T-helper 2 cell treated with Interferon-gamma antibody and Interleukin-4, amounts not matched to agents 100 ng/mL and 5 ng/mL, for 36 hours (primary cell): Measurements from ENCODE around the gene NOVA2. TPM values are rescaled to one million over a fixed set of nuclear protein-coding genes. Genes with fewer than 3 reads are reported as not detected.

Experiments
- intact Hi-C: fragments of 100-400 bp; cut with micrococcal nuclease; formaldehyde crosslinking; loops from one replicate; pipeline ENCODE4 v1.15.1; 2023
- total RNA-seq: library from RNA; stranded (reverse); gene quantifications from 2 replicates; pipeline ENCODE4 v1.2.3, GENCODE V29; 2022

The NOVA2 gene
- total RNA-seq, 1 donor from 2014 or later: 0.09 TPM

- intact Hi-C loops: loop anchor here (5.0 kb wide), 2 partner anchors 68 to 88 kb away; partner anchors contain the start of gene CCDC61
These were observed 44.4 kb downstream of the NOVA2 start for GRCh38 chr19:45929247-45929646.

- intact Hi-C loops: loop anchor here (1.0 to 5.0 kb wide), 3 partner anchors 25 to 90 kb away; partner anchors contain the start of genes CCDC61 and MYPOP
These were observed 46.0 kb downstream of the NOVA2 start for GRCh38 chr19:45927565-45928261.

- intact Hi-C loops: loop anchor here (5.0 kb wide), 2 partner anchors 72 to 92 kb away; partner anchors contain the start of gene CCDC61
These were observed 48.7 kb downstream of the NOVA2 start for GRCh38 chr19:45924891-45925447.

GRCh38 chr19:45922281-45922680, 51.4 kb downstream of the NOVA2 start:
- intact Hi-C loops: no loop called here

DNA sequence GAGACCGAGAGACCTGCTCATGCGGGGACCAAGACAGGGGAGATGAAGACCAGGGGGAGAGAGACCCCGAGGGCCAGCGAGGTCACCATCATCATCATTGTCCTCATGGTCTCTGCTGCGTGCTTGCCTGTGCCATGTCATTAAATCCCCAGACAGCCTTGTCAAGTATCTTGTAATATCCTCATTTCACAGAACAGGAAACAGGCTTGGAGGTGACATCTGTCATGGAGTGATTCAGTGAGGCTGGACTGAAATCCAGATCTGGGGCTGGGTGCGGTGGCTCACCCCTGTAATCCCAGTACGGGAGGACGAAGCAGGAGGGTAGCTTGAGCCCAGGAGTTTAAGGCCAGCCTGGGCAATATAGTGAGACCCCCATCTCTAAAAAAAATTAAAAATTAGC, 53.2 kb downstream of the NOVA2 start:
- intact Hi-C loops: no loop called here

GRCh38 chr19:45919678-45920077, 54.0 kb downstream of the NOVA2 start:
- intact Hi-C loops: no loop called here

DNA sequence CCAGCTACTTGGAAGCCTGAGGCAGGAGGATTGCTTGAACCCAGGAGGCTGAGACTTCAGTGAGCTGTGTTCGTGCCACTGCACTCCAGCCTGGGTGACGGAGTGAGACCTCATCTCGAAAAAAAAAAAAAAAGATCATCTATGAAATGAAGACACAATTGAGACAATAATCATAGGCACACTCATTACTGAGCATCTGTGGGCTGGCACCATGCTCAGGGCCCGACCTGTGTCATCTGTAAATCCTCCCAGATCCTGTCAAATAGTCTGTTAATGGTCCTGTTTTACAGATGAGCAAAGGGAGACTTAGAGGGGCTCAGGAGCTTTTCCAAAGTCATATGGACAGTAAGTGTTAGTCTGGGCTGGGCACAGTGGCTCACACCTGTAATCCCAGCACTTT, 54.9 kb downstream of the NOVA2 start:
- intact Hi-C loops: no loop called here

GRCh38 chr19:45917421-45918091, 56.1 kb downstream of the NOVA2 start:
- intact Hi-C loops: no loop called here

GRCh38 chr19:45913874-45914830, 59.5 kb downstream of the NOVA2 start, which contains the start of gene NANOS2:
Gene NANOS2 (minus strand): TSS chr19:45914778. CDS start chr19:45914693, 85 bp downstream.
- intact Hi-C loops: no loop called here

GRCh38 chr19:45911291-45911690, 62.4 kb downstream of the NOVA2 start:
- intact Hi-C loops: no loop called here

DNA sequence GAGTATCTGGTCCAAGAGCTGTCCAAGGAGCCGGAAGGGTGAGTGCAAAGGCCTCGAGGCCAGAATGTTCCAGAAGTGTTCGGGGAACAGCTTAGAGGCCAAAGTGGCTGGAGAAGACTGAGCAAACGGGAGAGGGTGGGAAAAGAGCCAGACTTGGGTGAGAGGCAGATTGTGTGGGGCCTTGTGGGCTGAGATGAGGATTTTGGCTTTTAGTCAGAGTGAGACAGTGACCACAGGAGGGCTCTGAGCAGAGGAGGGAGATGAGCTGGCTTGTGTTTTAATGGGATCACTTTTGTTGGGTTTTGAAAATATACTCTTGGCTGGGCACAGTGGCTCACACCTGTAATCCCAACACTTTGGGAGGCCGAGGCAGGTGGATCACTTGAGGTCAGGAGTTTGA, 64.7 kb downstream of the NOVA2 start:
- intact Hi-C loops: no loop called here

GRCh38 chr19:45906221-45906620, 67.4 kb downstream of the NOVA2 start:
- intact Hi-C loops: no loop called here

GRCh38 chr19:45905011-45905410, 68.7 kb downstream of the NOVA2 start:
- intact Hi-C loops: no loop called here

- intact Hi-C loops: loop anchor here (1.0 to 5.0 kb wide), 5 partner anchors 17 to 726 kb away; partner anchors contain the start of genes BLOC1S3, CCDC61, IRF2BP1 and SYMPK
These were observed 70.7 kb downstream of the NOVA2 start for GRCh38 chr19:45902651-45903625.

GRCh38 chr19:45901912-45902650, 71.6 kb downstream of the NOVA2 start, which contains the start of gene MYPOP:
Gene MYPOP (minus strand): TSS chr19:45902613. CDS start chr19:45901773, 840 bp downstream.
- intact Hi-C loops: loop anchor here (1.0 to 5.0 kb wide), 4 partner anchors 16 to 725 kb away; partner anchors contain the start of genes BLOC1S3, IRF2BP1, SYMPK and TRAPPC6A

GRCh38 chr19:45901432-45901911, 72.2 kb downstream of the NOVA2 start:
- intact Hi-C loops: loop anchor here (5.0 kb wide), 1 partner anchor 724 kb away; the partner anchor contains the start of genes BLOC1S3 and TRAPPC6A

DNA sequence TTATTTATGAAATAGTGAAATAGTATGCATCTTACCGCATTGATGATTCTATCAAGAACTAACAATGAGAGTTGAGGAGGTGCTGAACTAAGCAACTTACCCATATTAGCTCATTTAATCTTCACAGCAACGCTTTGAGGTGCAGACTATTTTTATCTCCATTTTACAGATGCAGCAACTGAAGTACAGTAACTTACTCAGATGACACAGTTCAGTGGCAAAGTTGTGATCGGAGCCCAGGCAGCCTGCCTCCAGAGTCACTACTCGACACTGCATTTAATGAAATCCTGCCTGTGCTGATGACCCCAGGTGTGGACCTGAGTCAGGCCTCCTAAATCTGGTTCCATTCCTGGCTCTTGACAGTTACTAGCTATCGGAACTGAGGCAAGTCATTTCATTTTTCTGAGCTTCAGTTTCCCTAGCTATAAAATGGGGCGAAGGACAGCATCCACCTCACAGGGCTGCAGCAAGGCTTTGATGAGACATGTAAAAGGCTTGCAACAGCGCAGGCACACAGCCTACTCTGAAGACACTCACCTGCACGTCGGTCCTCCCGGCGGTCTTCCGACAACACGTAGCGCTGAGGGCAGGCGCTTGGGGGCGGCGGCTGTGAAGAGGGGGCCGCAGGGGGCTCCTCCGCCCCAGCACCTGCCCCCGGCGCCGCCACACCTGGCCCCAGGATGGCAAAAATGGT, 72.8 kb downstream of the NOVA2 start:
- intact Hi-C loops: loop anchor here (5.0 kb wide), 1 partner anchor 724 kb away; the partner anchor contains the start of genes BLOC1S3 and TRAPPC6A
